Activated CD8-positive, alpha-beta T cell treated with anti-CD3 and anti-CD28 coated beads, Interleukin-2, amount 10 ng/mL, durations not matched to agents 7 days and 5 days (primary cell): ENCODE measurements around the gene KCTD18. TPM values are rescaled to one million over a fixed set of nuclear protein-coding genes. Genes with fewer than 3 reads are reported as not detected.

Experiments
- ATAC-seq: fragments of 150-1000 bp; cut with Tn5 transposase; one replicate; pipeline ENCODE4 v1.10.0; 2021; ENCODE audit warnings: moderate library complexity
- CTCF ChIA-PET: fragments of 350-600 bp; sonication (Branson Sonifier 250); formaldehyde crosslinking; loops from one replicate; lab custom pipeline; 2021; ENCODE audit warnings: antibody characterized with exemption; lab: Charles Lee
- POLR2A ChIA-PET: fragments of 350-600 bp; sonication (Branson Sonifier 250); formaldehyde crosslinking; loops from one replicate; lab custom pipeline; 2021; ENCODE audit warnings: antibody characterized with exemption; lab: Charles Lee
- DNase-seq: peaks from one replicate; pipeline ENCODE4 v3.0.0-alpha.2; 2020
- H3K27ac Mint-ChIP-seq: one replicate; pipeline ENCODE4 v1.8.0; 2021; ENCODE audit warnings: mild to moderate bottlenecking, mixed read lengths
- H3K27me3 Mint-ChIP-seq: one replicate; pipeline ENCODE4 v1.8.0; 2021; ENCODE audit warnings: low read depth, mixed read lengths
- H3K36me3 Mint-ChIP-seq: one replicate; pipeline ENCODE4 v1.8.0; 2021; ENCODE audit warnings: low read depth, mixed read lengths
- H3K4me1 Mint-ChIP-seq: one replicate; pipeline ENCODE4 v1.8.0; 2021; ENCODE audit warnings: low read depth, mixed read lengths
- H3K4me3 Mint-ChIP-seq: one replicate; pipeline ENCODE4 v1.8.0; 2021; ENCODE audit warnings: mild to moderate bottlenecking, mixed read lengths
- H3K9me3 Mint-ChIP-seq: one replicate; pipeline ENCODE4 v1.8.0; 2022; ENCODE audit warnings: mixed read lengths; ENCODE audit not compliant: insufficient read depth
- total RNA-seq, 2 experiments: library from RNA; stranded (reverse); gene quantifications; one replicate each; pipeline ENCODE4 v1.2.3, GENCODE V29; 2021

Gene KCTD18
- total RNA-seq, 2 experiments from 2014 or later = 14.3 to 14.8 TPM

- Mint-ChIP-seq H3K36me3 (peaks cover 43% of the 10 kb centered on the region), H3K4me3 (no peak overlapping the region), H3K27ac (no peak overlapping the region), H3K27me3 (no peaks in the 10 kb centered on the region), H3K9me3 (no peaks in the 10 kb centered on the region), H3K4me1 (peaks cover 40% of the 10 kb centered on the region)
- no peak for ATAC-seq
- no peak for DNase-seq
- ChIA-PET CTCF (interaction anchor here (1.2 to 5.3 kb wide), 5 partner anchors 14 to 491 kb away, joined by 3 to 58 read pairs (median 24); partner anchors contain the start of gene KCTD18), POLR2A (no interaction called here)
Observed at GRCh38 chr2:200469708-200470211, 40.1 kb downstream of the KCTD18 start.

GRCh38 chr2:200467806-200468681 lies 41.8 kb downstream of the KCTD18 start:
- peaks cover 42% of the 10 kb centered on the region for H3K36me3 Mint-ChIP-seq
- H3K4me3 Mint-ChIP-seq = peak overlapping the region; percentile 39
- peak; percentile 55 for DNase-seq

GRCh38 chr2:200466425-200467418 lies 43.1 kb downstream of the KCTD18 start:
- ChIA-PET CTCF (interaction anchor here (1.0 to 4.8 kb wide), 7 partner anchors 11 to 487 kb away, joined by 3 to 22 read pairs (median 10); no protein-coding TSS in a partner anchor), POLR2A (interaction anchor here (0.8 to 2.3 kb wide), 4 partner anchors 12 to 92 kb away, joined by 3 to 12 read pairs (median 3); partner anchors contain the start of gene SGO2)
- Mint-ChIP-seq H3K27ac (peak overlapping the region; percentile 84), H3K4me1 (peaks cover 45% of the 10 kb centered on the region), H3K4me3 (peak overlapping the region; percentile 52), H3K36me3 (peaks cover 42% of the 10 kb centered on the region), H3K9me3 (no peaks in the 10 kb centered on the region), H3K27me3 (no peaks in the 10 kb centered on the region)
- ATAC-seq (peak; percentile 79), DNase-seq (peak; percentile 44)

More at GRCh38 chr2:200467806-200468681, 41.8 kb downstream of the KCTD18 start:
- ChIA-PET CTCF (interaction anchor here (0.7 to 4.8 kb wide), 11 partner anchors 13 to 495 kb away, joined by 3 to 22 read pairs (median 5); partner anchors contain the start of genes SGO2 and SPATS2L), POLR2A (interaction anchor here (0.6 to 2.3 kb wide), 9 partner anchors 11 to 488 kb away, joined by 3 to 12 read pairs (median 3); partner anchors contain the start of genes SGO2 and SPATS2L)
- no peaks in the 10 kb centered on the region for H3K9me3 Mint-ChIP-seq
- peak; percentile 58 for ATAC-seq
- peaks cover 44% of the 10 kb centered on the region for H3K4me1 Mint-ChIP-seq
- no peaks in the 10 kb centered on the region for H3K27me3 Mint-ChIP-seq
- peak overlapping the region; percentile 84 for H3K27ac Mint-ChIP-seq

- no peak overlapping the region for H3K27ac Mint-ChIP-seq
- POLR2A ChIA-PET = no interaction called here
- peaks cover 31% of the 10 kb centered on the region for H3K4me1 Mint-ChIP-seq
- CTCF ChIA-PET = interaction anchor here (1.5 to 2.9 kb wide), 2 partner anchors 14 to 20 kb away, joined by 4 to 8 read pairs; no protein-coding TSS in a partner anchor
- no peaks in the 10 kb centered on the region for H3K27me3 Mint-ChIP-seq
- DNase-seq = no peak
- no peak for ATAC-seq
- no peaks in the 10 kb centered on the region for H3K9me3 Mint-ChIP-seq
- no peak overlapping the region for H3K4me3 Mint-ChIP-seq
- peaks cover 33% of the 10 kb centered on the region for H3K36me3 Mint-ChIP-seq
Observed at GRCh38 chr2:200463452-200463851, 46.4 kb downstream of the KCTD18 start.

GRCh38 chr2:200461846-200462710 lies 47.8 kb downstream of the KCTD18 start:
- POLR2A ChIA-PET = interaction anchor here (0.6 kb wide), 1 partner anchor 17 kb away, joined by 4 read pairs; no protein-coding TSS in a partner anchor
- Mint-ChIP-seq H3K4me1 (peaks cover 17% of the 10 kb centered on the region), H3K36me3 (peaks cover 24% of the 10 kb centered on the region), H3K9me3 (no peaks in the 10 kb centered on the region), H3K27ac (no peak overlapping the region), H3K27me3 (no peaks in the 10 kb centered on the region), H3K4me3 (no peak overlapping the region)
- no peak for ATAC-seq
- CTCF ChIA-PET = interaction anchor here (1.3 to 2.9 kb wide), 4 partner anchors 10 to 48 kb away, joined by 3 to 8 read pairs (median 4); partner anchors contain the start of gene KCTD18
- DNase-seq = no peak

GRCh38 chr2:200459101-200459500 lies 50.8 kb downstream of the KCTD18 start:
- CTCF ChIA-PET = no interaction called here
- DNase-seq = no peak
- H3K9me3 Mint-ChIP-seq = no peaks in the 10 kb centered on the region
- POLR2A ChIA-PET = no interaction called here
- peaks cover 9% of the 10 kb centered on the region for H3K4me1 Mint-ChIP-seq
- no peaks in the 10 kb centered on the region for H3K27me3 Mint-ChIP-seq
- H3K27ac Mint-ChIP-seq = no peak overlapping the region
- ATAC-seq = no peak
- no peak overlapping the region for H3K4me3 Mint-ChIP-seq
- peaks cover 26% of the 10 kb centered on the region for H3K36me3 Mint-ChIP-seq

- ChIA-PET POLR2A (no interaction called here), CTCF (interaction anchor here (3.0 to 3.9 kb wide), 2 partner anchors 10 to 25 kb away, joined by 12 to 22 read pairs; no protein-coding TSS in a partner anchor)
- H3K4me3 Mint-ChIP-seq = no peak overlapping the region
- peaks cover 3% of the 10 kb centered on the region for H3K4me1 Mint-ChIP-seq
- DNase-seq (no peak), ATAC-seq (no peak)
- no peak overlapping the region for H3K27ac Mint-ChIP-seq
- peaks cover 15% of the 10 kb centered on the region for H3K36me3 Mint-ChIP-seq
- no peaks in the 10 kb centered on the region for H3K27me3 Mint-ChIP-seq
- no peaks in the 10 kb centered on the region for H3K9me3 Mint-ChIP-seq
Observed at GRCh38 chr2:200456567-200456966, 53.3 kb downstream of the KCTD18 start.

GRCh38 chr2:200455958-200456421 lies 53.9 kb downstream of the KCTD18 start:
- Mint-ChIP-seq H3K27me3 (no peaks in the 10 kb centered on the region), H3K27ac (peak overlapping the region; percentile 23), H3K36me3 (peaks cover 10% of the 10 kb centered on the region), H3K4me3 (no peak overlapping the region), H3K9me3 (no peaks in the 10 kb centered on the region), H3K4me1 (peaks cover 3% of the 10 kb centered on the region)
- CTCF ChIA-PET = interaction anchor here (3.0 to 3.9 kb wide), 2 partner anchors 11 to 26 kb away, joined by 12 to 22 read pairs; no protein-coding TSS in a partner anchor
- ATAC-seq (no peak), DNase-seq (no peak)
- POLR2A ChIA-PET = interaction anchor here (1.5 kb wide), 2 partner anchors 21 to 83 kb away, joined by 3 read pairs; no protein-coding TSS in a partner anchor

- CTCF ChIA-PET = interaction anchor here (3.0 to 3.9 kb wide), 2 partner anchors 12 to 27 kb away, joined by 12 to 22 read pairs; no protein-coding TSS in a partner anchor
- peaks cover 3% of the 10 kb centered on the region for H3K4me1 Mint-ChIP-seq
- peaks cover 14% of the 10 kb centered on the region for H3K36me3 Mint-ChIP-seq
- no peaks in the 10 kb centered on the region for H3K9me3 Mint-ChIP-seq
- H3K4me3 Mint-ChIP-seq = no peak overlapping the region
- no peak for ATAC-seq
- no peak for DNase-seq
- H3K27me3 Mint-ChIP-seq = no peaks in the 10 kb centered on the region
- H3K27ac Mint-ChIP-seq = no peak overlapping the region
- POLR2A ChIA-PET = interaction anchor here (0.8 to 1.5 kb wide), 4 partner anchors 11 to 82 kb away, joined by 3 read pairs; no protein-coding TSS in a partner anchor
Observed at GRCh38 chr2:200454927-200455801, 54.7 kb downstream of the KCTD18 start.
